Sigmoid colon (tissue), 7 donors: ENCODE results near the gene PDE1C. TPM values are rescaled to one million over a fixed set of nuclear protein-coding genes. Genes with fewer than 3 reads are reported as not detected.

ENCODE experiments used
- DNase-seq: peaks from one replicate; pipeline ENCODE4 v3.0.0-alpha.2; 2019
- H3K27ac ChIP-seq, 4 donors: fragments of 200-600 bp; sonication (generic); one replicate each; pipeline ENCODE4 v1.5.1; 2016 to 2019; ENCODE audit warnings: mild to moderate bottlenecking in 1 of 4
- H3K27me3 ChIP-seq, 3 donors: fragments of 200-600 bp; sonication (generic); one replicate each; pipeline ENCODE4 v1.5.1; 2019; ENCODE audit warnings: mild to moderate bottlenecking in 1 of 3
- H3K36me3 ChIP-seq, 4 donors: fragments of 200-600 bp; sonication (generic); one replicate each; pipeline ENCODE4 v1.5.1; 2016 to 2019
- H3K4me1 ChIP-seq, 4 donors: fragments of 200-600 bp; sonication (generic); one replicate each; pipeline ENCODE4 v1.5.1; 2017 to 2019
- H3K4me3 ChIP-seq, 4 donors: fragments of 200-600 bp; sonication (generic); one replicate each; pipeline ENCODE4 v1.5.1; 2017 to 2019; ENCODE audit warnings: mild to moderate bottlenecking in 2 of 4, moderate library complexity in 1 of 4
- H3K9me3 ChIP-seq, 4 donors: fragments of 200-600 bp in 3 of 4; sonication (generic) in 3 of 4; one replicate each; pipeline versions ENCODE4 v1.5.1 to v1.6.1; 2013 to 2019
- CTCF ChIP-seq, 4 experiments: fragments of 450-650 bp in 3 of 4; fragments of 200-600 bp in 1 of 4; IDR thresholded peaks; one replicate each; pipeline ENCODE4 v1.5.1; 2016 to 2019; ENCODE audit warnings: antibody characterized with exemption in 4 of 4, mild to moderate bottlenecking in 3 of 4, moderate library complexity in 2 of 4
- EP300 ChIP-seq, 4 donors: sonication (generic); formaldehyde crosslinking; IDR thresholded peaks; one replicate each; pipeline ENCODE4 v1.6.1; 2017; ENCODE audit warnings: antibody characterized with exemption in 4 of 4
- POLR2A ChIP-seq, 2 donors: fragments of 450-650 bp; IDR thresholded peaks; one replicate each; pipeline ENCODE4 v1.6.1; 2016; ENCODE audit warnings: antibody characterized with exemption in 2 of 2, mild to moderate bottlenecking in 2 of 2, moderate library complexity in 2 of 2
- POLR2AphosphoS5 ChIP-seq, 4 donors: sonication (generic); formaldehyde crosslinking; IDR thresholded peaks; one replicate each; pipeline ENCODE4 v1.6.1; 2017; ENCODE audit warnings: antibody characterized with exemption in 4 of 4
- WGBS, 2 donors: extraction: QIAGEN DNeasy Blood & Tissue Kit; methylation state at CpG; one replicate each; pipeline ENCODE4 v1.1.7; 2013; 5-methylcytosine and 5-hydroxymethylcytosine counted together
- intact Hi-C: fragments of 100-400 bp; cut with DNase I; formaldehyde crosslinking; loops from one replicate; pipeline ENCODE4 v1.15.1; 2023
- polyA plus RNA-seq, 3 donors: library from polyadenylated mRNA; stranded (reverse); fragments of 200-250 nt; gene quantifications; one replicate each; pipeline ENCODE4 v1.2.3, GENCODE V29; 2013
- total RNA-seq, 4 donors: library from RNA; depleted of rRNA; stranded (reverse); fragments of >200 nt; gene quantifications; one replicate each; pipeline ENCODE4 v1.1.0, GENCODE V29; 2016
- donor health status: healthy with polysubstance abuse.
- donor health status: Bipolar disorder and iron deficiency.
- donor health status: healthy.

Gene PDE1C
- total and polyA plus RNA-seq, 7 donors, result under 0.01 to 19.4 (median 5.9) TPM

GRCh38 chr7:32062150-32062549 is 8.1 kb downstream of the PDE1C start:
- peaks cover 0 to 21% (median 18%) of the 10 kb centered on the region in 4 donors for H3K4me1 ChIP-seq
- no peaks in the 10 kb centered on the region for H3K27me3 ChIP-seq
- peak; percentile 66 for DNase-seq
- intact Hi-C loops, result loop anchor here (10.0 kb wide), 1 partner anchor 143 kb away; no protein-coding TSS in a partner anchor
- no peaks in the 10 kb centered on the region for H3K36me3 ChIP-seq
- H3K27ac ChIP-seq, result no peak overlapping the region
- 69 to 72% methylated on average over 5 of the region's 5 CpGs for WGBS, 2 donors
- H3K9me3 ChIP-seq, result no peaks in the 10 kb centered on the region
- TF ChIP-seq POLR2A (IDR thresholded peaks at IDR 0.05) (no peak), CTCF (IDR thresholded peaks at IDR 0.05) (peak in 2 of 4 experiments; percentile 13 to 38), POLR2AphosphoS5 (IDR thresholded peaks at IDR 0.05) (peak in 1 of 4 donors; percentile 28)
- H3K4me3 ChIP-seq, result no peak overlapping the region

- no peak overlapping the region for H3K27ac ChIP-seq
- H3K36me3 ChIP-seq, result no peaks in the 10 kb centered on the region
- intact Hi-C loops, result loop anchor here (10.0 kb wide), 1 partner anchor 143 kb away; no protein-coding TSS in a partner anchor
- peaks cover 0 to 29% (median 18%) of the 10 kb centered on the region in 4 donors for H3K4me1 ChIP-seq
- no peak for DNase-seq
- TF ChIP-seq EP300 (IDR thresholded peaks at IDR 0.05) (no peak), POLR2A (IDR thresholded peaks at IDR 0.05) (no peak)
- WGBS, 2 donors, result 88 to 91% methylated on average over 3 of the region's 3 CpGs
- H3K4me3 ChIP-seq, result no peak overlapping the region
- H3K27me3 ChIP-seq, result no peaks in the 10 kb centered on the region
- no peaks in the 10 kb centered on the region for H3K9me3 ChIP-seq
These were observed 8.9 kb downstream of the PDE1C start for GRCh38 chr7:32061346-32061745.

- WGBS, 2 donors, result 36 to 53% methylated on average over 6 of the region's 6 CpGs
- Histone ChIP-seq H3K4me3 (peak overlapping the region in 3 of 4 donors; percentile 16 to 22 (median 22)), H3K27me3 (no peaks in the 10 kb centered on the region), H3K27ac (peak overlapping the region; percentile 7 to 62 (median 42)), H3K4me1 (peaks cover 0 to 30% (median 18%) of the 10 kb centered on the region in 4 donors), H3K9me3 (no peaks in the 10 kb centered on the region), H3K36me3 (no peaks in the 10 kb centered on the region)
- no peak for TF ChIP-seq EP300 (IDR thresholded peaks at IDR 0.05)
- intact Hi-C loops, result loop anchor here (10.0 kb wide), 1 partner anchor 145 kb away; no protein-coding TSS in a partner anchor
- DNase-seq, result no peak
These were observed 10.8 kb downstream of the PDE1C start for GRCh38 chr7:32059289-32060011.

GRCh38 chr7:32058002-32058401 is 12.2 kb downstream of the PDE1C start:
- H3K9me3 ChIP-seq, result no peaks in the 10 kb centered on the region
- H3K27me3 ChIP-seq, result no peaks in the 10 kb centered on the region
- no peak for TF ChIP-seq CTCF (IDR thresholded peaks at IDR 0.05)
- no peak for TF ChIP-seq POLR2AphosphoS5 (IDR thresholded peaks at IDR 0.05)
- TF ChIP-seq POLR2A (IDR thresholded peaks at IDR 0.05), result no peak
- intact Hi-C loops, result no loop called here
- peaks cover 0 to 30% (median 18%) of the 10 kb centered on the region in 4 donors for H3K4me1 ChIP-seq
- H3K36me3 ChIP-seq, result no peaks in the 10 kb centered on the region
- DNase-seq, result no peak
- no peak overlapping the region for H3K4me3 ChIP-seq
- no peak overlapping the region for H3K27ac ChIP-seq
- 91 to 92% methylated on average over 5 of the region's 5 CpGs for WGBS, 2 donors

- peaks cover 0 to 30% (median 18%) of the 10 kb centered on the region in 4 donors for H3K4me1 ChIP-seq
- no peak overlapping the region for H3K27ac ChIP-seq
These were observed 13.4 kb downstream of the PDE1C start for GRCh38 chr7:32056767-32057166.

More at GRCh38 chr7:32056767-32057166, 13.4 kb downstream of the PDE1C start:
- TF ChIP-seq POLR2A (IDR thresholded peaks at IDR 0.05) (no peak), EP300 (IDR thresholded peaks at IDR 0.05) (no peak), POLR2AphosphoS5 (IDR thresholded peaks at IDR 0.05) (no peak), CTCF (IDR thresholded peaks at IDR 0.05) (no peak)
- no peaks in the 10 kb centered on the region for H3K9me3 ChIP-seq
- no peaks in the 10 kb centered on the region for H3K27me3 ChIP-seq
- H3K4me3 ChIP-seq, result no peak overlapping the region
- WGBS, 2 donors, result 70 to 71% methylated on average over 1 of the region's 1 CpG
- intact Hi-C loops, result no loop called here
- no peak for DNase-seq
- H3K36me3 ChIP-seq, result no peaks in the 10 kb centered on the region
